ENCODE measurements around the gene HDGFL2. TPM values are rescaled to one million over a fixed set of nuclear protein-coding genes. Genes with fewer than 3 reads are reported as not detected.

The HDGFL2 gene
- total and polyA plus RNA-seq, 10 of the 15 experiments (the other 5 are each of a cell fraction or from before 2014, with no cell fraction given), result 0.16 to 56.9 (median 25.3) TPM

DNA sequence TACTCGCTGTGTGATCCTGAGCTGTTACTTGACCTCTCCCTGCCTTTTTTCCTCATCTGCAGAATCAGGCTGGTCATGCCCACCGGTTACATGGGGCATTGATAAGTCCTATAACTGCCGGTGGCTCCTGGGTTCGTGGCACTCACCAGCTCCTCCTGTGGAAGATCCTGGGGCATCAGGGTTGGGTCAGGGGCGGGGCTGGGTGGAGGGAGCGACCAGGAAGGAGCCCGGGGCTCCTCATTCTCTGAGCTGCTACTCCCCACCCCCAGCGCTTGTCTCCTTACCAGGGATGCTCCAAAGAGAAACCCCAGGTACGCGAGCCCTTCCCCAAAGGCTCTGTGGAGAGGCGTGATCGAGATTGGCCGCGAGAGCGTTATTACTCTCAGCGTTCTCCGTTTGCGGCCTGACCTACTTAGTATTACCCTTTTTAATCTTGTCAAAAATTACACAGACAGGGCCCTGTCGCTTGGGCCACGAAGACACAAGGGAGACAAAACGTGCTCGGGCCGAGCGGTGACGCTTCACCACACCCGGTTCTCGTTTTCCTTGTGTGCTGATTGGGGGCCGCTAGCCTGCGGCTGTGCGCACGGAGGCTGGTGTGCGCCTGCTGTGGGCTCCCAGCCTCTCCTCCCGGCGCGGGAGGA lies 10.7 kb downstream of the HDGFL2 start:
- ChIA-PET RAD21 (ENCODE audit: unreplicated experiment) (no interaction called here), SMC1A (ENCODE audit: uncharacterized antibody, unreplicated experiment) (no interaction called here), CTCF (no interaction called here), POLR2A (no interaction called here)
- H3K4me1 ChIP-seq (ENCODE audit: control insufficient read depth, insufficient read depth, low read length), result no peaks in the 10 kb centered on the region
- no peak overlapping the region for H3K9ac ChIP-seq (ENCODE audit: control insufficient read depth, insufficient read depth, low read length)
- no TSS peak for BruUV-seq (replicated peaks)
- no peaks in the 10 kb centered on the region for H3K9me3 ChIP-seq (replicated peaks; ENCODE audit: control insufficient read depth, insufficient read depth, low read length)
- TF ChIP-seq KDM1A (IDR thresholded peaks at IDR 0.05; ENCODE audit: borderline replicate concordance) (no peak), STAT3 (IDR thresholded peaks at IDR 0.05; ENCODE audit: low read depth, low read length) (no peak), BHLHE40 (IDR thresholded peaks at IDR 0.05; ENCODE audit: borderline replicate concordance in 1 of 2, low read depth in 2 of 2, low read length in 1 of 2) (no peak)
- TF ChIP-seq, protein P1, sequence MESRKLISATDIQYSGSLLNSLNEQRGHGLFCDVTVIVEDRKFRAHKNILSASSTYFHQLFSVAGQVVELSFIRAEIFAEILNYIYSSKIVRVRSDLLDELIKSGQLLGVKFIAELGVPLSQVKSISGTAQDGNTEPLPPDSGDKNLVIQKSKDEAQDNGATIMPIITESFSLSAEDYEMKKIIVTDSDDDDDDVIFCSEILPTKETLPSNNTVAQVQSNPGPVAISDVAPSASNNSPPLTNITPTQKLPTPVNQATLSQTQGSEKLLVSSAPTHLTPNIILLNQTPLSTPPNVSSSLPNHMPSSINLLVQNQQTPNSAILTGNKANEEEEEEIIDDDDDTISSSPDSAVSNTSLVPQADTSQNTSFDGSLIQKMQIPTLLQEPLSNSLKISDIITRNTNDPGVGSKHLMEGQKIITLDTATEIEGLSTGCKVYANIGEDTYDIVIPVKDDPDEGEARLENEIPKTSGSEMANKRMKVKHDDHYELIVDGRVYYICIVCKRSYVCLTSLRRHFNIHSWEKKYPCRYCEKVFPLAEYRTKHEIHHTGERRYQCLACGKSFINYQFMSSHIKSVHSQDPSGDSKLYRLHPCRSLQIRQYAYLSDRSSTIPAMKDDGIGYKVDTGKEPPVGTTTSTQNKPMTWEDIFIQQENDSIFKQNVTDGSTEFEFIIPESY (IDR thresholded peaks at IDR 0.05), result no peak
- intact Hi-C loops (cut with micrococcal nuclease; ENCODE audit: unreplicated experiment), result no loop called here
- H3K36me3 ChIP-seq (ENCODE audit: control insufficient read depth in 2 of 2, insufficient read depth in 2 of 2, low read length in 1 of 2), result peaks cover 0 to 2% of the 10 kb centered on the region in 2 experiments; a peak in 2 of 4 replicates
- no peak for FAIRE-seq
- H3K4me2 ChIP-seq (ENCODE audit: control insufficient read depth, insufficient read depth), result no peak overlapping the region
- no peak overlapping the region for H2AFZ ChIP-seq (ENCODE audit: control insufficient read depth, low read depth, low read length)
- no peaks in the 10 kb centered on the region for H3K79me2 ChIP-seq (ENCODE audit: control insufficient read depth, insufficient read depth, low read length)
- in situ Hi-C loops (cut with MboI), result no loop called here
- no peaks in the 10 kb centered on the region for H4K20me1 ChIP-seq (ENCODE audit: control insufficient read depth, insufficient read depth)
- no peak overlapping the region for H3K4me3 ChIP-seq
- no peak for DNase-seq (ENCODE audit: low read depth, low spot score)
- 99% methylated on average over 35 of the region's 35 CpGs for WGBS (ENCODE audit: insufficient coverage, insufficient replicate concordance, low lambda C conversion rate, missing lambda C conversion rate)
- H3K27ac ChIP-seq (ENCODE audit: control insufficient read depth, insufficient read depth), result no peak overlapping the region
- ATAC-seq, result no peak
- H3K27me3 ChIP-seq (replicated peaks in 1 of 2; ENCODE audit: control insufficient read depth in 2 of 2, insufficient read depth in 2 of 2, low read length in 1 of 2), result no peaks in the 10 kb centered on the region

DNA sequence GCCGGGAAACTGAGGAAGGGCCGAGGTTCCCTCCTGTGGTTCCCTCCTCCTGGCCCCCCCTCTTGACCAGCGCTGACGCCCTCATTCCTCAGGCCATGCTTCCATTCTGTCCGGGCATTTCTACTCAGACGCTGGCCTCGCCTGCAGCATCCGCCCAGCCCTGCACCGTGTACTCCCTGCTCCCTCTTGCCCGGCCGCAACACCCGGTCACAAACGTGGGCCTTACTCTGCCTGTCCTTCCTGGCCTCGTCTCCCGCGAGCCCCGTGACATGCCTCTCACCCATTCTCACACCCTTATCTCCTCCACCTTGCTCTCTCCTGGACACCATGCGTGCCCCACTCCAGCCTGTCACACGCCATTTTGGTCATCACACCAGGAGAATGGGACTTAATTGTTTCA lies 11.3 kb downstream of the HDGFL2 start:
- WGBS (ENCODE audit: insufficient coverage, insufficient replicate concordance, low lambda C conversion rate, missing lambda C conversion rate), result 96% methylated on average over 19 of the region's 19 CpGs
- Histone ChIP-seq H3K27me3 (replicated peaks in 1 of 2; ENCODE audit: control insufficient read depth in 2 of 2, insufficient read depth in 2 of 2, low read length in 1 of 2) (no peaks in the 10 kb centered on the region), H3K79me2 (ENCODE audit: control insufficient read depth, insufficient read depth, low read length) (no peaks in the 10 kb centered on the region), H3K9ac (ENCODE audit: control insufficient read depth, insufficient read depth, low read length) (no peak overlapping the region), H3K4me1 (ENCODE audit: control insufficient read depth, insufficient read depth, low read length) (no peaks in the 10 kb centered on the region), H3K9me3 (replicated peaks; ENCODE audit: control insufficient read depth, insufficient read depth, low read length) (no peaks in the 10 kb centered on the region), H3K4me2 (ENCODE audit: control insufficient read depth, insufficient read depth) (no peak overlapping the region), H3K36me3 (ENCODE audit: control insufficient read depth in 2 of 2, insufficient read depth in 2 of 2, low read length in 1 of 2) (peaks cover 1 to 2% of the 10 kb centered on the region in 2 experiments; a peak in 2 of 4 replicates), H2AFZ (ENCODE audit: control insufficient read depth, low read depth, low read length) (no peak overlapping the region), H4K20me1 (ENCODE audit: control insufficient read depth, insufficient read depth) (no peaks in the 10 kb centered on the region), H3K4me3 (no peak overlapping the region), H3K27ac (ENCODE audit: control insufficient read depth, insufficient read depth) (no peak overlapping the region)
- ATAC-seq (no peak), FAIRE-seq (no peak), DNase-seq (ENCODE audit: low read depth, low spot score) (no peak)
- SMC1A ChIA-PET (ENCODE audit: uncharacterized antibody, unreplicated experiment), result no interaction called here
- POLR2A ChIA-PET, result no interaction called here
- intact Hi-C loops (cut with micrococcal nuclease; ENCODE audit: unreplicated experiment), result no loop called here
- in situ Hi-C loops (cut with MboI), result no loop called here
- RAD21 ChIA-PET (ENCODE audit: unreplicated experiment), result no interaction called here
- CTCF ChIA-PET, result no interaction called here
- no peak for TF ChIP-seq TCF3 (IDR thresholded peaks at IDR 0.05; ENCODE audit: borderline replicate concordance, insufficient read depth, low read depth, low read length)
- BruUV-seq (replicated peaks), result no TSS peak

Data from GM12878 (cell line).